ENCODE measurements around the gene CUEDC1. TPM values are rescaled to one million over a fixed set of nuclear protein-coding genes. Genes with fewer than 3 reads are reported as not detected.

Gene CUEDC1
- total RNA-seq, 2 experiments from 2014 or later: 0.29 to 0.40 TPM

- CTCF ChIA-PET: interaction anchor here (0.9 kb wide), 1 partner anchor 108 kb away, joined by 3 read pairs; no protein-coding TSS in a partner anchor
- Mint-ChIP-seq H3K27me3 (peaks cover 3% of the 10 kb centered on the region), H3K4me1 (ENCODE audit: low read depth) (no peaks in the 10 kb centered on the region), H3K36me3 (ENCODE audit: low read depth) (no peaks in the 10 kb centered on the region), H3K27ac (no peak overlapping the region), H3K4me3 (no peak overlapping the region), H3K9me3 (no peaks in the 10 kb centered on the region)
- TF ChIP-seq CTCF (IDR thresholded peaks at IDR 0.05): no peak
- DNase-seq (no peak), ATAC-seq (no peak)
- POLR2A ChIA-PET: interaction anchor here (0.7 to 1.4 kb wide), 2 partner anchors 24 to 33 kb away, joined by 3 read pairs; no protein-coding TSS in a partner anchor
- intact Hi-C loops (cut with micrococcal nuclease): no loop called here
Measured at GRCh38 chr17:57966246-57966645, 11.0 kb upstream of the CUEDC1 start.

GRCh38 chr17:57965521-57966160, 10.4 kb upstream of the CUEDC1 start:
- no peaks in the 10 kb centered on the region for H3K4me1 Mint-ChIP-seq (ENCODE audit: low read depth)
- DNase-seq: no peak
- no peaks in the 10 kb centered on the region for H3K36me3 Mint-ChIP-seq (ENCODE audit: low read depth)
- H3K9me3 Mint-ChIP-seq: no peaks in the 10 kb centered on the region
- H3K27ac Mint-ChIP-seq: no peak overlapping the region
- intact Hi-C loops (cut with micrococcal nuclease): no loop called here
- POLR2A ChIA-PET: interaction anchor here (0.7 to 1.4 kb wide), 2 partner anchors 24 to 34 kb away, joined by 3 read pairs; no protein-coding TSS in a partner anchor
- no peak for ATAC-seq
- no peak for TF ChIP-seq CTCF (IDR thresholded peaks at IDR 0.05)
- H3K4me3 Mint-ChIP-seq: no peak overlapping the region
- peaks cover 4% of the 10 kb centered on the region for H3K27me3 Mint-ChIP-seq
- CTCF ChIA-PET: no interaction called here

GRCh38 chr17:57963149-57963511, 7.9 kb upstream of the CUEDC1 start:
- intact Hi-C loops (cut with micrococcal nuclease): no loop called here
- ChIA-PET CTCF (interaction anchor here (1.5 kb wide), 1 partner anchor 34 kb away, joined by 4 read pairs; no protein-coding TSS in a partner anchor), POLR2A (no interaction called here)
- Mint-ChIP-seq H3K9me3 (no peaks in the 10 kb centered on the region), H3K4me1 (ENCODE audit: low read depth) (no peaks in the 10 kb centered on the region), H3K4me3 (no peak overlapping the region), H3K27me3 (peaks cover 8% of the 10 kb centered on the region), H3K27ac (no peak overlapping the region), H3K36me3 (ENCODE audit: low read depth) (no peaks in the 10 kb centered on the region)
- DNase-seq: no peak
- TF ChIP-seq CTCF (IDR thresholded peaks at IDR 0.05): no peak
- ATAC-seq: no peak

DNA sequence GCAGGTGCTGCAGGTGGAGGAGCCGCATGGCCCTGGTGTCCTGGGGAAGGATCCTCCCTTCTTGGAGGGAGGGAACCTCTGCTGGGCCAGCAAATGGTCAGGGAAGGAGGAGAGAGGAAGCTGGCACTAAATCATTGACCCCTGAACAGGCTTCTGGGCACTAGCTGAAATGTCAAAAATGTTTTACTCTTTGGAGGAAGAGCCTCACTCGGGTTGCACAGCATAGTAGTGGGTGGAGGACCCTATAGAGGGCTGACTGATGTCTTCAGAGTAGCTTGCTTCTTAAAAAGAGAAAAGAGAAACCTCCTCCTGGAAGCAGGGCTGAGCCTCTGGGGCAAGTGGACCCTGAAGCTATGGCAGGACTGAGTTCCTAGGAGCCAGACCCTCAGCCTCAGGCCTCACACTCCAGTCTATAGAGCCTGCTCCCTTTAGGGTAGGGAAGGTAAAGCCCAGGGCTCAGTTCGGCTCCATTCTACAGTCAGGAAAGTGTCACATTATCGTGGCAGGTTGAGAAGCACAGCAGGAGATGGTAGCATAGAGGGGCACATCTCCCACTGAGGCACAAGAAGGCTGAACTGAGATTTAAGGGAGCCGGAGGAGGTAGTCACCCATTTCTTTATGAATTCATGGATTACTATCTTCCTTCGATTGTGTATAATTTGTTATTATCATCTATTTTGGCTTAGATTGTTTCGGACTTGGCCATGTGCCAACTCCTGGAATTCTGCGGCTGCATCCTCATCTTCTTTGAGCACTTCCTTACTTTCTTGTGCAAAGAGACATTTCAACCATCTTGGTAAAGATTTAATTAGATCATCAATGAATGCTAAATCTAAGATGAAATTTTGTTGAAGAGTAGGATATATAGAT, 7.3 kb upstream of the CUEDC1 start:
- no peaks in the 10 kb centered on the region for H3K36me3 Mint-ChIP-seq (ENCODE audit: low read depth)
- ChIA-PET CTCF (interaction anchor here (1.5 kb wide), 1 partner anchor 34 kb away, joined by 4 read pairs; no protein-coding TSS in a partner anchor), POLR2A (interaction anchor here (1.1 kb wide), 1 partner anchor 40 kb away, joined by 3 read pairs; no protein-coding TSS in a partner anchor)
- ATAC-seq (no peak), DNase-seq (no peak)
- intact Hi-C loops (cut with micrococcal nuclease): no loop called here
- H3K4me3 Mint-ChIP-seq: no peak overlapping the region
- H3K27ac Mint-ChIP-seq: no peak overlapping the region
- no peak for TF ChIP-seq CTCF (IDR thresholded peaks at IDR 0.05)
- no peaks in the 10 kb centered on the region for H3K9me3 Mint-ChIP-seq
- peaks cover 14% of the 10 kb centered on the region for H3K27me3 Mint-ChIP-seq
- H3K4me1 Mint-ChIP-seq (ENCODE audit: low read depth): peaks cover 1% of the 10 kb centered on the region
